A549 (cell line): Measurements from ENCODE around the gene CDKN1C. TPM values are rescaled to one million over a fixed set of nuclear protein-coding genes. Genes with fewer than 3 reads are reported as not detected.

Source experiments
- ATAC-seq, 2 experiments: fragments of 200-7000 bp in 1 of 2; fragments of >200 bp in 1 of 2; cut with Nextera tagmentation in 1 of 2; cut with Tn5 transposase in 1 of 2; 3 replicates each; pipeline versions ENCODE4 v1.8.0 to v1.9.1; 2018 to 2020; ENCODE audit warnings: mild to moderate bottlenecking in 1 of 2, moderate library complexity in 1 of 2
- CTCF ChIA-PET: fragments of 300-600 bp; sonication (Branson Sonifier 250); formaldehyde crosslinking; extraction: SDS; loops from one replicate; lab custom pipeline; 2021; ENCODE audit warnings: antibody characterized with exemption, inconsistent platforms; lab: Yijun Ruan, JAX
- POLR2A ChIA-PET: fragments of 350-600 bp; formaldehyde crosslinking; extraction: SDS; loops from one replicate; lab custom pipeline; 2021; ENCODE audit warnings: antibody characterized with exemption, inconsistent platforms; lab: Yijun Ruan, JAX
- DNase-seq, 2 experiments: peaks; one replicate each; pipeline versions ENCODE4 v3.0.0 to v3.0.0-alpha.2; 2011 to 2016; ENCODE audit warnings: low read depth in 1 of 2, low spot score in 1 of 2
- FAIRE-seq: peaks from 2 replicates; lab custom pipeline; 2011; peaks lifted over from hg19 to GRCh38; lab: Jason Lieb, UNC
- H3K27ac ChIP-seq, 2 experiments: fragments of >200 bp; sonication (Bioruptor Twin); formaldehyde crosslinking; 3 replicates each; pipeline ENCODE4 v1.5.1; 2016 to 2017
- H3K4me1 ChIP-seq: fragments of >200 bp; sonication (Bioruptor Twin); formaldehyde crosslinking; 3 replicates; pipeline ENCODE4 v1.6.1; 2016
- H3K4me2 ChIP-seq: fragments of >200 bp; sonication (Bioruptor Twin); formaldehyde crosslinking; 3 replicates; pipeline ENCODE4 v1.6.1; 2016
- H3K4me3 ChIP-seq: fragments of >200 bp; sonication (Bioruptor Twin); formaldehyde crosslinking; 3 replicates; pipeline ENCODE4 v1.5.1; 2016
- H3K9me3 ChIP-seq: fragments of >200 bp; sonication (Bioruptor Twin); formaldehyde crosslinking; 3 replicates; pipeline ENCODE4 v1.6.1; 2016
- ATOH8 ChIP-seq: fragments of 250-450 bp; sonication (Bioruptor Pico); IDR thresholded peaks from 2 replicates; pipeline ENCODE4 v1.5.0; 2020; ENCODE audit warnings: low read depth, mild to moderate bottlenecking, moderate library complexity
- BCL3 ChIP-seq: fragments of >200 bp; sonication (Bioruptor Twin); formaldehyde crosslinking; IDR thresholded peaks from 3 replicates; pipeline ENCODE4 v1.6.1; 2016
- BHLHE40 ChIP-seq: IDR thresholded peaks from 2 replicates; pipeline ENCODE4 v1.6.1; 2012; ENCODE audit warnings: low read depth, low read length, inconsistent platforms
- CBX8 ChIP-seq: fragments of 200-600 bp; sonication (generic); IDR thresholded peaks from 2 replicates; pipeline ENCODE4 v1.6.1; 2016
- CEBPB ChIP-seq, 2 experiments: fragments of >200 bp in 1 of 2; sonication (Bioruptor Twin) in 1 of 2; formaldehyde crosslinking in 1 of 2; IDR thresholded peaks; 2 replicates each; pipeline ENCODE4 v1.6.1; 2012 to 2016
- CHD2 ChIP-seq: fragments of 150-350 bp; IDR thresholded peaks from 2 replicates; pipeline ENCODE4 v1.6.1; 2014; ENCODE audit warnings: low read length; ENCODE audit not compliant: partially characterized antibody
- CTCF ChIP-seq: fragments of >200 bp; sonication (Bioruptor Twin); formaldehyde crosslinking; IDR thresholded peaks from 3 replicates; pipeline ENCODE4 v1.5.1; 2016
- EP300 ChIP-seq, 2 experiments: fragments of >200 bp; sonication (Bioruptor Twin); formaldehyde crosslinking; IDR thresholded peaks; 2 replicates in 1 of 2; 3 replicates in 1 of 2; pipeline ENCODE4 v1.6.1; 2016 to 2017
- ESRRA ChIP-seq: fragments of 150-350 bp; IDR thresholded peaks from 2 replicates; pipeline ENCODE4 v1.6.1; 2014; ENCODE audit warnings: mild to moderate bottlenecking, low read length, borderline replicate concordance
- FOSB ChIP-seq: fragments of 250-450 bp; sonication (Bioruptor Pico); IDR thresholded peaks from 2 replicates; pipeline ENCODE4 v1.5.0; 2020; ENCODE audit warnings: mild to moderate bottlenecking, moderate library complexity
- FOSL2 ChIP-seq, 2 experiments: fragments of 450-650 bp in 1 of 2; fragments of >200 bp in 1 of 2; sonication (Bioruptor Twin) in 1 of 2; formaldehyde crosslinking; IDR thresholded peaks; 2 replicates each; pipeline versions ENCODE4 v1.5.0 to v1.6.1; 2016 to 2020; ENCODE audit warnings: mild to moderate bottlenecking in 1 of 2, moderate library complexity in 1 of 2
- HDAC2 ChIP-seq: fragments of 200-600 bp; sonication (generic); IDR thresholded peaks from 2 replicates; pipeline ENCODE4 v1.6.1; 2016
- HOXA7 ChIP-seq: fragments of 250-450 bp; sonication (Bioruptor Pico); IDR thresholded peaks from 2 replicates; pipeline ENCODE4 v1.5.0; 2020; ENCODE audit warnings: mild to moderate bottlenecking, moderate library complexity
- HOXB13 ChIP-seq: fragments of 250-450 bp; sonication (Bioruptor Pico); IDR thresholded peaks from 2 replicates; pipeline ENCODE4 v1.5.0; 2020; ENCODE audit warnings: low read depth, mild to moderate bottlenecking, moderate library complexity
- KDM1A ChIP-seq: fragments of 200-600 bp; sonication (generic); IDR thresholded peaks from 2 replicates; pipeline ENCODE4 v1.6.1; 2016; ENCODE audit warnings: low read depth, mild to moderate bottlenecking
- KDM5A ChIP-seq: fragments of 200-600 bp; sonication (generic); IDR thresholded peaks from 2 replicates; pipeline ENCODE4 v1.6.1; 2016; ENCODE audit warnings: antibody characterized with exemption, mild to moderate bottlenecking
- MAX ChIP-seq: IDR thresholded peaks from 2 replicates; pipeline ENCODE4 v1.6.1; 2012
- MAZ ChIP-seq: fragments of 150-350 bp; IDR thresholded peaks from 2 replicates; pipeline ENCODE4 v1.6.1; 2014; ENCODE audit warnings: antibody characterized with exemption, low read depth, low read length, borderline replicate concordance
- POLR2A ChIP-seq: IDR thresholded peaks from 2 replicates; pipeline ENCODE4 v1.6.1; 2012; ENCODE audit warnings: mild to moderate bottlenecking, low read length
- RAD21 ChIP-seq, 2 experiments: fragments of >200 bp in 1 of 2; sonication (Bioruptor Twin) in 1 of 2; formaldehyde crosslinking in 1 of 2; IDR thresholded peaks in 1 of 2; conservative IDR thresholded peaks in 1 of 2; 2 replicates in 1 of 2; 3 replicates in 1 of 2; pipeline ENCODE4 v1.6.1; 2012 to 2018; ENCODE audit warnings: inconsistent platforms in 1 of 2
- RFX5 ChIP-seq: fragments of 450-650 bp; IDR thresholded peaks from 2 replicates; pipeline ENCODE4 v1.7.1; 2014; ENCODE audit warnings: antibody characterized with exemption, mild to moderate bottlenecking, moderate library complexity
- SMC3 ChIP-seq: fragments of >200 bp; sonication (Bioruptor Twin); formaldehyde crosslinking; IDR thresholded peaks from 3 replicates; pipeline ENCODE4 v1.6.1; 2018; ENCODE audit warnings: inconsistent platforms
- SREBF2 ChIP-seq: fragments of 450-650 bp; IDR thresholded peaks from 2 replicates; pipeline ENCODE4 v1.6.1; 2014; ENCODE audit warnings: mild to moderate bottlenecking, moderate library complexity
- USF2 ChIP-seq: fragments of 450-650 bp; IDR thresholded peaks from 2 replicates; pipeline ENCODE4 v1.6.1; 2014; ENCODE audit warnings: antibody characterized with exemption
- ZC3H11A ChIP-seq: fragments of 450-650 bp; IDR thresholded peaks from 2 replicates; pipeline ENCODE4 v1.6.1; 2014; ENCODE audit warnings: antibody characterized with exemption, mild to moderate bottlenecking
- ZFP36 ChIP-seq: fragments of 450-650 bp; IDR thresholded peaks from 2 replicates; pipeline ENCODE4 v1.6.1; 2014; ENCODE audit warnings: borderline replicate concordance; ENCODE audit not compliant: partially characterized antibody
- WGBS: methylation state at CpG from one replicate; pipeline ENCODE4 v1.1.6; 2017; ENCODE audit errors: missing lambda C conversion rate; 5-methylcytosine and 5-hydroxymethylcytosine counted together
- polyA plus RNA-seq, 4 experiments: library from polyadenylated mRNA; depleted of rRNA in 3 of 4; stranded (reverse); fragments of >200 nt; fragmentation: RNase III in 1 of 4; extraction: RNeasy Plus Mini Kit Qiagen cat#74134 plus additional on column Dnase treatment in 1 of 4; gene quantifications; 2 replicates in 3 of 4; 3 replicates in 1 of 4; pipeline ENCODE4 v1.2.3, GENCODE V29; 2011 to 2017

Gene CDKN1C
- polyA plus RNA-seq, 2 of the 4 experiments (the other 2 are of a cell fraction) = 0.30 to 0.41 TPM

DNA sequence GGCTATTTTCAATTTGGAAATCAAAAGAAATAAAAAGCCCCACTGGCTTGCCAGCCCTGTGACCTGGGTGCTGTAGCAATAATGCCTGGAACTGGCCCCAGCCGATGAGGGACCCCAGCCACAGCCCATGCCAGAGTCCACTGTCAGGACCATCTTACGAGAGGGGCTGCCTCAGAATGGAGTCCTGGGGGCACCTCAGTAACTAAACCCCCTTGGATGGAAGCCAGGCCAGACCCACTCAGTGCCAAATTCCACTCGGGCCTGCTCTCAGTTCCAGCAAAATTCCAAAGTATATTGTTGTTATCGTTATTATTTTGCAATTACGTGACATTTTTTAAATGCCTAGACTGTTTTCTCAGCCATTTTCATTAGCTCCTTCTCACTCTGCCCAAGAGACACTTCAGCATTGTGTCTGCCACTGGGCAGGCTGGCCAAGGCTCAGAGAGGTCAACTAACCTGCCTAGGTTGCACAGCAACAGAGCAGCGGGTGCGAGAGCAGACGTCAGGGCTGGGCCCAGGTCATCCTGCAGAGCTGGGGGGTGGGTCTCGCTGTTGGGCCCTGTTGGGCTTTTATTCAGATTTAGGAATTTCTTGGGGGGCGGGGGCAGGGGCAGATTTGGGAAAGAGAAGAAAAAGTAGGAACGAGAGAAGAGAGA lies 19.5 kb downstream of the CDKN1C start:
- CTCF ChIA-PET = interaction anchor here (0.6 to 2.5 kb wide), 4 partner anchors 73 to 530 kb away, joined by 3 to 8 read pairs (median 6); no protein-coding TSS in a partner anchor

GRCh38 chr11:2864901-2865300 lies 20.7 kb downstream of the CDKN1C start:
- TF ChIP-seq ESRRA = no peak
- TF ChIP-seq FOSL2 (IDR thresholded peaks at IDR 0.05) = no peak
- TF ChIP-seq FOSL2 (CRISPR knock-in tag; IDR thresholded peaks at IDR 0.05) = no peak
- no peak for TF ChIP-seq FOSB
- TF ChIP-seq CBX8 = no peak
- no peak for TF ChIP-seq USF2
- TF ChIP-seq RAD21 (conservative IDR thresholded peaks at IDR 0.05 in 1 of 2, IDR thresholded peaks at IDR 0.05 in 1 of 2) = no peak
- TF ChIP-seq ATOH8 (CRISPR knock-in tag) = no peak
- no peak for TF ChIP-seq SMC3
- no peak for TF ChIP-seq EP300 (IDR thresholded peaks at IDR 0.05)
- TF ChIP-seq BHLHE40 = no peak
- no peak for TF ChIP-seq POLR2A
- no peak for TF ChIP-seq KDM5A
- TF ChIP-seq CHD2 = no peak
- TF ChIP-seq CEBPB (IDR thresholded peaks at IDR 0.05) = no peak
- TF ChIP-seq KDM1A = no peak
- no peak for TF ChIP-seq HOXA7 (CRISPR knock-in tag)
- TF ChIP-seq ZC3H11A = no peak
- WGBS = 72% methylated on average over 10 of the region's 10 CpGs
- FAIRE-seq (no peak), ATAC-seq (no peak), DNase-seq (no peak)
- H3K27ac ChIP-seq = no peak overlapping the region
- CTCF ChIA-PET = interaction anchor here (1.1 to 2.5 kb wide), 2 partner anchors 13 to 332 kb away, joined by 3 to 8 read pairs; no protein-coding TSS in a partner anchor
- POLR2A ChIA-PET = no interaction called here
- no peak overlapping the region for H3K4me2 ChIP-seq
- no peaks in the 10 kb centered on the region for H3K9me3 ChIP-seq
- H3K4me1 ChIP-seq = peaks cover 9% of the 10 kb centered on the region
- no peak overlapping the region for H3K4me3 ChIP-seq

More for the DNA sequence above, 19.5 kb downstream of the CDKN1C start:
- 82% methylated on average over 7 of the region's 11 CpGs for WGBS
- no peak overlapping the region for H3K4me3 ChIP-seq
- H3K4me1 ChIP-seq = peaks cover under 1% of the 10 kb centered on the region; the same call in 2 of the 3 replicates
- no peak overlapping the region for H3K27ac ChIP-seq
- no peaks in the 10 kb centered on the region for H3K9me3 ChIP-seq
- DNase-seq (no peak), FAIRE-seq (no peak), ATAC-seq (no peak)
- TF ChIP-seq MAZ (no peak), ZFP36 (peak; percentile 31)
- no peak overlapping the region for H3K4me2 ChIP-seq
- POLR2A ChIA-PET = no interaction called here

GRCh38 chr11:2863276-2863618 lies 22.3 kb downstream of the CDKN1C start:
- POLR2A ChIA-PET = no interaction called here
- no peak overlapping the region for H3K4me2 ChIP-seq
- H3K4me3 ChIP-seq = no peak overlapping the region
- H3K27ac ChIP-seq = no peak overlapping the region
- no peak for DNase-seq
- TF ChIP-seq MAX (no peak), SREBF2 (no peak), HDAC2 (no peak), BCL3 (no peak), ZC3H11A (no peak), CTCF (no peak), HOXB13 (CRISPR knock-in tag) (no peak), RFX5 (no peak), KDM5A (no peak), KDM1A (no peak)
- TF ChIP-seq, all 56 proteins: peak for 0
- ATAC-seq (no peak), FAIRE-seq (no peak)
- WGBS = 87% methylated on average over 12 of the region's 13 CpGs
- no peaks in the 10 kb centered on the region for H3K9me3 ChIP-seq
- peaks cover 9% of the 10 kb centered on the region for H3K4me1 ChIP-seq
- CTCF ChIA-PET = no interaction called here
